Sigmoid colon (tissue), 4 donors: ENCODE measurements around the gene SLC7A6.

Source experiments
- CTCF ChIP-seq, 4 experiments: fragments of 450-650 bp in 3 of 4; fragments of 200-600 bp in 1 of 4; IDR thresholded peaks; one replicate each; pipeline ENCODE4 v1.5.1; 2016 to 2019; ENCODE audit warnings: antibody characterized with exemption in 4 of 4, mild to moderate bottlenecking in 3 of 4, moderate library complexity in 2 of 4
- EP300 ChIP-seq, 4 donors: sonication (generic); formaldehyde crosslinking; IDR thresholded peaks; one replicate each; pipeline ENCODE4 v1.6.1; 2017; ENCODE audit warnings: antibody characterized with exemption in 4 of 4
- POLR2A ChIP-seq, 2 donors: fragments of 450-650 bp; IDR thresholded peaks; one replicate each; pipeline ENCODE4 v1.6.1; 2016; ENCODE audit warnings: antibody characterized with exemption in 2 of 2, mild to moderate bottlenecking in 2 of 2, moderate library complexity in 2 of 2

DNA sequence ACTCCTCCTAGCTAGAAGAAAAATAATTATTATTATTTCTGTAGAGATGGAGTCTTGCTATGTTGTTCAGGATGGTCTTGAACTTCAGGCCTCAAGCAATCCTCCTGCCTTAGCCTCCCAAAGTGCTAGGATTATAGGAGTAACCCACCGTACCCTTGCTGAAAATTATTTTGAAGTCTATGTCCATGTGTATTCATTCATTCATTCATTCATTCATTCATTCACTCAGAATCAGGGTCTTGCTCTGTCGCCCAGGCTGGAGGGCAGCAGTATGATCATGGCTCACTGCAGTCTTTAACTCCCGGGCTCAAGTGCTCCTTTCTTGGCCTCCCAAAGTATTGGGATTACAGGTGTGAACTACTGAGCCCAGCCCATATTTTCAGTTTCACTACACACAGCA is 42.3 kb downstream of the SLC7A6 start:
- TF ChIP-seq POLR2A (IDR thresholded peaks at IDR 0.05) (no peak), CTCF (IDR thresholded peaks at IDR 0.05) (no peak), EP300 (IDR thresholded peaks at IDR 0.05) (no peak)
